ENCODE results near the gene PTPRF.

The PTPRF gene

GRCh38 chr1:43513471-43514173 lies 17.1 kb upstream of the PTPRF start:
- DNase-seq = no peak

- DNase-seq = no peak
These were observed 11.6 kb upstream of the PTPRF start for GRCh38 chr1:43518935-43519686.

DNA sequence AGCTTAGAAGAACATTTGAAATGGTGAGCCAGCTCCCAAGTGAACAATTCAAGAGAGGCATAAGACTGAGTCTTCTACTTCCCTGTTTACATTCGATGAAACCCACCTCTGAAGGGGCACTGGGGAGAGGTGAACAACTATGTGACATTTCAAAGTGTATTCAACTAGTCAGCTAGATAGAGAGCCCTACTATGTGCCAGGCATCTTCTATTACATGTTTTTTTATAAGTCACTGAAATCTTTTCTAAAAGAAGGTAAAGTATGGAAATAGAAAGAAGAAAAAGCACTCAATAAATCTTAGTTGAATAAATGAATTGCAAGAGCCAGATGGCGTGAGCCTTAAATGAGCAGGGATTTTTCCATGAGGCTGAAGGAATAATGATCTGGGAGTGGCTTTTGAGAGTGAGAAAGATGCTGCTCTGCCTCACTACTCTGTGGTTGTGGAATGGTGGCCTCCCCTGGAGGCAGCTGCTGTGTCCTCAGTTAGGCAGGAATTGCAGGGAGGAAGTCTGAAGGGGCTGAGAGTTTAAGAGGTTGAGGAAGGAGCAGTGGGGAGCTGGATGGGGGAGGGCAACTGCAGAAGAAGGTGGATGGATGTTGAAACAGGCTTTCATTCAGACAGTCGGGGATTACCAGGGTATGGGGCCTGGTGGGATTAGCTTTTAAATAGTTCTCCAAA lies 10.4 kb upstream of the PTPRF start:
- no peak for DNase-seq

DNA sequence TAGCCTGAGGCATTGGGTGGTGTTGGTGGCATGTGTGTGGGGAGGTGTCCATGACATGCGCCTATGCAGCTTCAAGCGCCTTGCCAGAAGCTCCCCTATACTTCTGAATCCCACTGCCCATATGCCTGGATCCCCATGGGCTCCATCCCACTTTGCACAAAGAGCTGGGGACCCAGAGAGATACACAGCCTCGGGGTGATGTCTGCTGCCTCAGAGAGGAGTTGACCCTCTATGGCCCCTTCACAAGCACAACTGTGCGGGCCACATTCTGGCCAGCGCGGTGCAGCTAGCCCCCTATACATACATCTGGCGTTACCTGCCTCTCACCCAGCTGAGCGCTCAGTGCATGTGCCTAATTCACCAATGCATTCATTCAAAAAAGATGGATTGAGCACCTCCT lies 9.6 kb upstream of the PTPRF start:
- no peak for DNase-seq

- no peak for DNase-seq
These were observed 8.9 kb upstream of the PTPRF start for GRCh38 chr1:43521756-43522155.

DNA sequence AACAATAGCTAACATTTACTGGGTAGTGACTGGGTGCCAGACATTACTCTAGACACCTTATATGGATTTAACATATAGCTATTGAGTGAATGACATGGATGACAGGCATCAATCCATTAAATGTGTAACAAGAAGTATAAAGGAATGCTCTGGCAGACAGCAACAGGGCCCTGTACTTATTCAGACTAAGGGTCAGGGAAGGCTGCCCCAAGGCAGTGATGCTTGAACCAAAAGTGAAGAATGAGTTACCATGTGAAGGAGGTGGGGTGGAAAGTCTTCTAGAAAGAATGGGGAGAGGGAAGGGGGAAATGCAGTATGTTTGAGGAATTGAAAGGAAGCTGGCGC lies 8.3 kb upstream of the PTPRF start:
- no peak for DNase-seq

- no peak for DNase-seq
These were observed 7.8 kb upstream of the PTPRF start for GRCh38 chr1:43522776-43523480.

GRCh38 chr1:43524804-43525203 lies 5.9 kb upstream of the PTPRF start:
- DNase-seq = no peak

- no peak for DNase-seq
These were observed 4.7 kb upstream of the PTPRF start for GRCh38 chr1:43526002-43526401.

- no peak for DNase-seq
These were observed 3.4 kb upstream of the PTPRF start for GRCh38 chr1:43527111-43527878.

DNA sequence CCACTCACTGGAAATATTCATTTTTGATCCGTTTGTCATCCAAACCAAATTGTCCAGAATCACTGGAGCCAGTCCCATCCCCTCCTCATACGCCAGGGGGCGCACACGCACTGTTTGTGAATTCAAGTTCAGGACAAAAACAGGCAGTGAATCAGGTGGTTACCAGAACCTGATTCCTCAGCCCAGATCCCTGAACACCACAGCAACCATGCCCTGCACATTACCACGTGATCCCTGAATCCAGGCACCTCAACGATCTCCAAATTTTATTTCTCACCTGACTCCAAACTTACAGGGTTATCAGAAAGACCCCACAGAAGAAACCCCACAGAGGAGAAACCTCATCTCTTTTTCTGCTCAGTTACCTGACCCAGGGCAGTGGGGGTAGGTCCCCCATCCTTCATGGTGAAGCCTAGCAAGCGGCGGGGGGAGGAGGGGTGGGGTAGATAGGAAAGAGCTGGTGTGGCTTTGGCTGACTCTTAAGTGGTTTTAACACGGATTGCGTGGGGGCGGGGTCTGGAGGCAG lies 1.4 kb upstream of the PTPRF start:
- peak; percentile 65 for DNase-seq

GRCh38 chr1:43531107-43531905 lies 623 bp downstream of the PTPRF start:
- DNase-seq = no peak

- no peak for DNase-seq
These were observed 1.4 kb downstream of the PTPRF start for GRCh38 chr1:43531906-43532584.

DNA sequence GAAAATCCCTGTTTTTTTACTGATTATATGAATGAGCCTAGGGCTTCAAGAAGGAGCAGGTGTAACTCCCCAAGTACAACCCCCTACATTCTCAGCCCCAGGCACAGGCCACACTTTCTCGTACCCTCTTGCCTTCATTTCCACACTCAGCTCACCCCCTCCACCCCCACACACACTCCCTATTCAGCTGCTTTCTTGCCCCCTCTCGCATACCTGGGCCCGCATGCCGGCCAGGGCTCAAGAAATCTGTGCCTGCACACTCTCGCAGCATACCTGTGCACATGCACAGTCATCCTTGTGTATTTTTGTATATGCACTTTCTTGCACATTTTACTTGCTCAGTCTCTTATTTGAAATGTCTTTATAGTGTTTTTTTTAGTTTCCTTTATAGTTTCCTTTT lies 2.0 kb downstream of the PTPRF start:
- no peak for DNase-seq

- DNase-seq = no peak
These were observed 2.9 kb downstream of the PTPRF start for GRCh38 chr1:43533584-43533983.

GRCh38 chr1:43534256-43534655 lies 3.6 kb downstream of the PTPRF start:
- no peak for DNase-seq

DNA sequence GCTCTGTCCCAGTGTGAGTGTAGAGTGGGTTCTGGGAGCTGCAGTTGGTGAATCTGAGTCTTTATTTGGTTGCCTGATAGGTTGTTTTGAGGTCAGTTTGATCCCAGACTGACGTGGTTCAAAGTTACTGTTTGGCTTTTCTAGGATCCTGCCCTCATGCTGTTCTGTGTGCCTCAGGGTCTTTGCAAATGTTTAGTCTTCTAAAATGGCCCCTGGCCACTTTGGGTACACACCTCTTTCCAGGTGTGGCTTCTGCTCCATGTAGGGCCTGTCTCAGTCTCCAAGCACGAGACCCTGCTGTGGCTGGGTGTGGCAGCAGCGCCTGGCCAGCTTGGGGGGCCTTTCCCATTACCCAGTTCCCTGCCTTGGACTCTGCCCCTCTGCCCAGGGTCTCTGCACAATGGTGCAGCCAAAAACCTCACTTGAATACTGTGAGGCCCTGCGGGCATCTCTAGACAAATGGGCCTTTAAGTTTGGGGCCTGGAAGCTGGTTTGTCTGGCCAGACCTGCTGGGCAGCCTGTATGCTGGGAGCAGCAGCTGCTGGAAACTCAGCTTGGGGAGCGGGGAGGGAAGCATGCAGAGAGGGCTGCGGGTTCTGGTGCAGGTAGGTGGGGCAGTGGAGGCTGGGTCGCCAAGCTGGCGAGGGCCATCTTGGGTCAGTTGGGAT lies 5.6 kb downstream of the PTPRF start:
- no peak for DNase-seq

- no peak for DNase-seq
These were observed 6.2 kb downstream of the PTPRF start for GRCh38 chr1:43536864-43537358.

DNA sequence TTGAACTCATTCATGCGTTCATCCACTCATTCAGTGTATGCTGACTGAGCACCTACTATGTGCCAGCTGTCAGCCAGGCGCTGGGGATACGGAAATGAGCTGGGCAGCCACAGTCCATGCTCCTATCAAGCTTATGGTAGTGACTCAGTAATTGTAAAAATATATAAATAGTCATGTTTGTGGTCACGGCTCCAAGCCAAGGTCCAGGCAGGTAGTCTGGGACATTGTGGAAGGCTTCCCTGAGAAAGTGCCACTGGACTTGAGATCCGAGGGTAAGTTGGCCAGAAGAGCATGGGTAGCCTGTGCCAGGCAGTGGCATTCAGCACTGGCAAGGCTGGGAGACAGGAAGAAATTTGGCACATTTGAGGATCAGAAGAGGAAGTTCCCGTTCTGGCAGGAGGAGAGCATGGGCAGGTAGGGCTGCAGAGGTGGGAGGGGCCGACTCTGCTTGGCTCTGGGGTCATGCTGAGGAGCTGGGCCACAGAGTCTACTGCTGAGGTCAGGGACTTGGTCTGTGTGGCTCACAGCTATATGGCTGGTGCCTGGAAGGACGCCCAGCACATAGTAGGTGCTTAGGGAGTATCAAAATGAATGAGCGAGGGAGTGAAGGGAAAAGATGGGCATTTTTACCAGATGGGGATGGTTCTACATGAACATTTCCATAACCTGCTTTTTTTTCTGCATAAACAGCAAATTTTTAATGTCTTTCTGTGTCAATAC lies 6.9 kb downstream of the PTPRF start:
- DNase-seq = no peak

DNA sequence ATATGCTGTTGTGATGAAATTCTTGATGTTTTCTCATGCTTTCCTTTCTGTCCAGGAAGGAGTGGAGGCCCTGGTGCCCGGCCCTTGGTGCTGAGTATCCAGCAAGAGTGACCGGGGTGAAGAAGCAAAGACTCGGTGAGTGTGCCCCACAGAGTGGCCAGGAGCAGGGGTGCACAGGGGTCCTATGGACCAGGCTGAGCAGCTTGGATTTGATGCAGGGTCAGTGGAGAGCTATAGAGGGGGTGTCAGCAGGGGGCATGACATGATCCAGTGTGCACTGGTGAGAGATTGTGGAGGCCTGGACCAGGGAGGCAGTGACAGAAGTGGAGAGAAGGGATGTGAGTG lies 7.4 kb downstream of the PTPRF start:
- DNase-seq = no peak

Measured in CD4-positive, alpha-beta T cell treated with Interleukin-15 for 1 hour (primary cell).